Astrocyte (in vitro differentiated cells and primary cell): Measurements from ENCODE around the gene CYP2A7. TPM values are rescaled to one million over a fixed set of nuclear protein-coding genes. Genes with fewer than 3 reads are reported as not detected.

Experiments
- total RNA-seq: library from RNA; stranded (reverse); gene quantifications from 2 replicates; pipeline ENCODE4 v1.2.1, GENCODE V29; 2021

The CYP2A7 gene
- total RNA-seq, 1 donor from 2014 or later = not detected

Other genes with a start within 250 kb of the CYP2A7 start
- 79.3 and 82.9 TPM in 2 replicates for gene NUMBL, start 191.6 kb downstream of the CYP2A7 start, total RNA-seq
- 26.0 and 29.4 TPM in 2 replicates for gene COQ8B, start 165.3 kb downstream of the CYP2A7 start, total RNA-seq
- 19.0 and 19.7 TPM in 2 replicates for gene ITPKC, start 165.1 kb downstream of the CYP2A7 start, total RNA-seq
- 9.6 and 10.1 TPM in 2 replicates for gene ACTMAP, start 131.8 kb downstream of the CYP2A7 start, total RNA-seq
- 60.0 and 67.0 TPM in 2 replicates for gene SNRPA, start 131.0 kb downstream of the CYP2A7 start, total RNA-seq
- gene MIA, start 106.7 kb downstream of the CYP2A7 start, total RNA-seq = 2.5 TPM in 2 replicates
- 18.8 and 21.0 TPM in 2 replicates for gene RAB4B, start 104.0 kb downstream of the CYP2A7 start, total RNA-seq
- gene EGLN2, start 83.0 kb downstream of the CYP2A7 start, total RNA-seq = 82.1 and 84.6 TPM in 2 replicates
- gene CYP2A6, start 31.8 kb downstream of the CYP2A7 start, total RNA-seq = not detected in 2 replicates
- gene CYP2B6, start 109.1 kb upstream of the CYP2A7 start, total RNA-seq = not detected in 2 replicates
- gene CYP2A13, start 206.2 kb upstream of the CYP2A7 start, total RNA-seq = not detected in 2 replicates
- not detected in 2 replicates for gene CYP2F1, start 232.2 kb upstream of the CYP2A7 start, total RNA-seq